ENCODE results near the gene PDE4D.

- TF ChIP-seq POLR2AphosphoS5 (IDR thresholded peaks at IDR 0.05; ENCODE audit: low read depth, low read length) (no peak), POLR2A (IDR thresholded peaks at IDR 0.05; ENCODE audit: low read depth, low read length) (no peak), TAF1 (IDR thresholded peaks at IDR 0.05; ENCODE audit: borderline replicate concordance, low read depth, low read length) (no peak)
Observed at GRCh38 chr5:58919833-58920232, 973.7 kb downstream of the PDE4D start.
